GM18517 (cell line): ENCODE measurements around the gene LRRC51.
"Not testable (repeated sequence)": the region's sequence is repeated elsewhere in the genome, so short reads cannot be mapped to it uniquely, and the experiment has no call there.

ENCODE experiments used
- ATAC-seq: cut with Tn5 transposase; IDR thresholded peaks from one replicate; pipeline ENCODE4 v1.9.1; 2021; ENCODE audit warnings: mild to moderate bottlenecking, moderate library complexity; ENCODE audit not compliant: unreplicated experiment

LRRC51 gene

DNA sequence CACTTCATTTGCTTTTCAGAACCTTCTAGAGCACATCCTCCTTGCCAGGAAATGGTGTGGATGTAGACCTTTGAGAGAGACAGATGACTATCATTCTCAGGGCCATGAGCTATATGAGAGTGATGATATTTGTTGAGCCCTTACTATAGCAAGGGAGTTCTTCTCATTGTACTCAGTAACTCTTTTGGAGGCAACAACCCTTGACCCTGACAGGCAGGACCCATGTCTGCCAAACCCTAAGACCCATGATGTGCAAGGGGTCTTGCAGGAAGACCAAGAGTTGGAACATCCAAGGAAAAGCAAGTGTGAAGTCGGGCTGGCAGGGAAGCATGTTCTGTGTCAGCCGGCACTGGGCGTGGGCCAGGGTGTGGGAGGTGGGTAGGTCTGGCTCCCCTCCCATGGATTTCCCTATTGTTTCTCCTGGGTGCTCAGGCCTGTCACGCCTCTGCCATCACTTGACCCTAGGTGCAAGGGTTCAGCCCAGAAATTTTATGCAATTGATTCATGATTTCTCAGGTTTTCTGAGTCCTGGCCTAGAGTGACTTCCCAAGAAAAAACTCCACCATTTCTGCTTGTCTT lies 56.1 kb downstream of the LRRC51 start:
- ATAC-seq: no peak

DNA sequence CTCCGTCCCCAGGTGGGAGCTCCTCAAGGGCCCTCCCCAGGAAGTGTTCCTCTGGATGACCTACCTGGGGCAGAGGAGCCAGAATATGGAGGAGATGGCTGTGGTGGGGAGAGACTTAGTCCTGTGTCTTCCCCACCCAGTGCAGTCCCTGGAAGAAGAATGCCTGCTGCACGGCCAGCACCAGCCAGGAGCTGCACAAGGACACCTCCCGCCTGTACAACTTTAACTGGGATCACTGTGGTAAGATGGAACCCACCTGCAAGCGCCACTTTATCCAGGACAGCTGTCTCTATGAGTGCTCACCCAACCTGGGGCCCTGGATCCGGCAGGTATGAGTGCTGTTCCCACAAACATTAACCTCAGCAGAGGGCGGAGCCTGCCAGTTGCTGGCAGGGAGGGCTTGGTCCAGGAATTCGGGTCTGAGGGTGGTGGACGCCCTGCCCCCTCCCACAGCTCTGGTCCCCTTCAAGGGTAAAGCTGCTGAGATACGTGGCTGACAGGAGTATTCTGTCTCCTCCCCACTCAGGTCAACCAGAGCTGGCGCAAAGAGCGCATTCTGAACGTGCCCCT lies 58.3 kb downstream of the LRRC51 start:
- no peak for ATAC-seq

DNA sequence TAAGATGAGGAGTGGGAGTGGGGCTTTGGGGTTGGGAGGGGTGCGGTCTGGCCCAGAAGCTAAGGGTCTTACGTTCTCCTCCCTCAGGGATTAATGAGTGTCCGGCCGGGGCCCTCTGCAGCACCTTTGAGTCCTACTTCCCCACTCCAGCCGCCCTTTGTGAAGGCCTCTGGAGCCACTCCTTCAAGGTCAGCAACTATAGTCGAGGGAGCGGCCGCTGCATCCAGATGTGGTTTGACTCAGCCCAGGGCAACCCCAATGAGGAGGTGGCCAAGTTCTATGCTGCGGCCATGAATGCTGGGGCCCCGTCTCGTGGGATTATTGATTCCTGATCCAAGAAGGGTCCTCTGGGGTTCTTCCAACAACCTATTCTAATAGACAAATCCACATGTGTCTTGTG lies 58.9 kb downstream of the LRRC51 start:
- no peak for ATAC-seq

DNA sequence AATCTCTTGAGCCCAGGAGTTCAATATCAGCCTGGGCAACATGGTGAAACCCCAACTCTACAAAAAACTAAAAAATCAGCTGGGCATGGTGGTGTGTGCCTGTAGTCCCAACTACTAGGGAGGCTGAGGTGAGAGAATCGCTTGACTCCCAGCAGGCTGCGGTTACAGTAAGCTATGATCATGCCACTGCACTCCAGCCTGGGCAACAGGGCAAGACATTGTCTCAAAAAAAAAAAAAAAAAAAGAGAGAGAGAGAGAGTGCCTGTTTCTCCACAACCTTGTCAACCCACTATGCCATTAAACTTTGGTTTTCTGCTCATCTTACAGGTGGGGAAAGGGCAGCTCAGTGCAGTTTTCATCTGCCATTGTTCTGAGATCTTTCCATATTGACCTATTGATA lies 60.0 kb downstream of the LRRC51 start:
- ATAC-seq: no peak

DNA sequence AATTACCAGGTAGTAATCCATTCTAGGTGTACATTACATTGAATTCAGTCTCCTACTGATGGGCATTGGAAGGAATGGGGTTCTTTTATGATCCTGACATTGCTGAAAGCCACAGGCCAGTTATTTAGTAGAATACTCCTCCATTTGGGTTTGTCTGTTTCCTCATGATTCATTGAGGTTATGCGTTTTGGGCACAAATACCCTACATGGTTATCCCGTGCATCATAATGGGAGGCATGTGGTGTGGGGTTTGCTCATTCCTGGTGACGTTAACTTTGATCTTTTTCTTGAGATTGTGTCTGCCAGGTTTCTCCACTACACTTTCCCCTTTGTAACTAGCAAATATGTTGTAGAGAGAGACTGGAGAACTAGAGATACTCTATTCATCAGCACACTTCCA lies 60.4 kb downstream of the LRRC51 start:
- ATAC-seq: no peak

DNA sequence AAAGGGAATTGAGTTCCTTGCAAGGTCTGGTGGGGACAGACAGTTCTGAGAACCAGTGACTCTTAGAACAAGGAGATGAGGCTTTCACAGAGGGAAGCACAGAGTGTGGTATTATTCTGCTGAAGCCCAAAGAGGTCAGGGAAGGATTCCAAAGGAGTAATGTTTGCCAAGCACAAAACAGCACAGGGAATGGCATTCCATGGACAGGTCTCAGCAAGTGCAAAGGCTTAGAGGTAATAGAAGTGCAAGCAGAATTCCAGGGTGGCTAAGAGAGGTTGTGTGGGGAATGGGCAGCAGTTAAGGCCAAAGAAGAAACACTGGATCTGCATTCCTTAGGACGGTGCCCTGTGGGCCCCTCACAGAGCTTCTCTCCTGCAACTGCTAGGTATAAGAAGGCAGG lies 61.4 kb downstream of the LRRC51 start:
- not testable (repeated sequence) for ATAC-seq

DNA sequence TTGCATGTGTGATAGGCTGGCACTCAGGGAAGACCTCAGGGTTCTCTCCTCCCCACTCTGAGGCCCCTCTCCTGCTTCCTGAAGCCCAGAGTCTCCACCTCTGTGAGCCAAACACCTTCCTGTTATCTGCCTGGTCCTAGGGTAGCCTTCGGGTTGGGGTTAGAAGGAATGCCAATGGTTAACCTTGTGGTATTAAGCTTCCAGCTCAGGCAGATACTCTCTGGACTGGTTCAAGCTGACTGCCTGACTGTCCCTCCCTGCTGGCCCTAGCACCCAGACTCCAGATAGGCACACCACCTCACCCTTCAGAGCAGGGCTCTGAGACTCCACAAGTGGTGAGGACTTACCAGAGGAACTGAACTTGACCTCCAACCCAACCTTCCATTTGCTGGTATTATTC lies 61.9 kb downstream of the LRRC51 start:
- not testable (repeated sequence) for ATAC-seq

DNA sequence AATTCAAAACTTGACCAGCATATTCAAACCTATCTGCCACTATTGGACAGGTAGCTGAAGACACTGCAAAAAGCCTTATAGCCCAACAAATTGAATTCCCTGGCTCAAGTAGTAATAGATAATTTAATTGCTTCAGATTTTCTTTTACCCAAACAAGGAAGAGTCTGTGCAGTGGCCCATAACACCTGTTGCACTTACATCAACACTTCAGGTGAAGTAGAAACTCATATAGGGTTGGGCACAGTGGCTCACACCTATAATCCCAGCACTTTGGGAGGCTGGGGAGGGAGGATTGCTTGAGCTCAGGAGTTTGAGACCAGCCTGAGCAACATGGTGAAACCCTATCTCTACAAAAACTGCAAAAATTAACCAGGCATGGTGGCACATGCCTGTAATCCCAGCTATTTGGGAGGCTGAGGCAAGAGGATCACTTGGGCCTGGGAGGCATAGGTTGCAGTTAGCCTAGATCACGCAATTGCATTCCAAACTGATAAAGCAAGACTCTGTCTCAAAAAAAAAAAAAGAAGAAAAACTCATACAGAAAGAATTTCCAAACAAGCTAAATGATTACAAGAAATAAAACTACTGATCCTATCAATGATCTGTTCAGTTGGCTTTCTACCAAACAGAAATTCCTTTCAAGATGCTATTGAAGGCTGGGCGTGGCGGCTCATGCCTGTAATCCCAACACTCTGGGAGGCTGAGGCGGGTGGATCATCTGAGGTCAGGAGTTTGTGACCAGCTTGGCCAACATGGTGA lies 64.3 kb downstream of the LRRC51 start:
- no peak for ATAC-seq
